Measurements from ENCODE around the gene CDS2. TPM values are rescaled to one million over a fixed set of nuclear protein-coding genes. Genes with fewer than 3 reads are reported as not detected.

Gene CDS2
- total and polyA plus RNA-seq, 2 experiments from 2014 or later, result 18.7 to 31.9 TPM

DNA sequence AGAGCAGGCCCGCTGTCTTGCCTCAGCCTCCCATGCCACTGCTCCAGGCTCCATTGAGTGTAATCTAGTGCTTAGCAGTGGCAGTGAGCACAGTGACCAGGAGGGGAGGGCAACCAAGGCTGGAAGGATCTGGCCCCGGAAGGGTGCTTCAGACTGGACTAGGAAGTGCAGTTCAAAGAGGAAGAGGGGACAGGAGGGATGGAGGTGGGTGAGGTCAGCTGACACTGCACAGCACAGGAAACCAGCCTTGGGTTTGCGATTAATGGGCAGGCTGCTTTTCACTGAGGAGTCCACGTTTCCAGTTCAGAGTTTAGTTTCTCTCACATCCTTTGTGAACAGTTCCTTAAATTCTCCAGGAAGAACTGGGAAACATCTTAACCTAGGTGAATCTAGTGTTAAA lies 46.9 kb downstream of the CDS2 start:
- Histone ChIP-seq H3K27me3 (no peaks in the 10 kb centered on the region), H3K36me3 (no peaks in the 10 kb centered on the region), H3K9me3 (ENCODE audit: low read depth) (no peaks in the 10 kb centered on the region), H3K27ac (no peak overlapping the region), H3K4me1 (ENCODE audit: low read depth) (peaks cover 33% of the 10 kb centered on the region), H3K4me3 (no peak overlapping the region)
- DNase-seq (ENCODE audit: low read depth in 1 of 2, low spot score in 1 of 2), result no peak
- TF ChIP-seq, protein P1, sequence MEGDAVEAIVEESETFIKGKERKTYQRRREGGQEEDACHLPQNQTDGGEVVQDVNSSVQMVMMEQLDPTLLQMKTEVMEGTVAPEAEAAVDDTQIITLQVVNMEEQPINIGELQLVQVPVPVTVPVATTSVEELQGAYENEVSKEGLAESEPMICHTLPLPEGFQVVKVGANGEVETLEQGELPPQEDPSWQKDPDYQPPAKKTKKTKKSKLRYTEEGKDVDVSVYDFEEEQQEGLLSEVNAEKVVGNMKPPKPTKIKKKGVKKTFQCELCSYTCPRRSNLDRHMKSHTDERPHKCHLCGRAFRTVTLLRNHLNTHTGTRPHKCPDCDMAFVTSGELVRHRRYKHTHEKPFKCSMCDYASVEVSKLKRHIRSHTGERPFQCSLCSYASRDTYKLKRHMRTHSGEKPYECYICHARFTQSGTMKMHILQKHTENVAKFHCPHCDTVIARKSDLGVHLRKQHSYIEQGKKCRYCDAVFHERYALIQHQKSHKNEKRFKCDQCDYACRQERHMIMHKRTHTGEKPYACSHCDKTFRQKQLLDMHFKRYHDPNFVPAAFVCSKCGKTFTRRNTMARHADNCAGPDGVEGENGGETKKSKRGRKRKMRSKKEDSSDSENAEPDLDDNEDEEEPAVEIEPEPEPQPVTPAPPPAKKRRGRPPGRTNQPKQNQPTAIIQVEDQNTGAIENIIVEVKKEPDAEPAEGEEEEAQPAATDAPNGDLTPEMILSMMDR (IDR thresholded peaks at IDR 0.05; ENCODE audit: low read depth, low read length), result no peak

DNA sequence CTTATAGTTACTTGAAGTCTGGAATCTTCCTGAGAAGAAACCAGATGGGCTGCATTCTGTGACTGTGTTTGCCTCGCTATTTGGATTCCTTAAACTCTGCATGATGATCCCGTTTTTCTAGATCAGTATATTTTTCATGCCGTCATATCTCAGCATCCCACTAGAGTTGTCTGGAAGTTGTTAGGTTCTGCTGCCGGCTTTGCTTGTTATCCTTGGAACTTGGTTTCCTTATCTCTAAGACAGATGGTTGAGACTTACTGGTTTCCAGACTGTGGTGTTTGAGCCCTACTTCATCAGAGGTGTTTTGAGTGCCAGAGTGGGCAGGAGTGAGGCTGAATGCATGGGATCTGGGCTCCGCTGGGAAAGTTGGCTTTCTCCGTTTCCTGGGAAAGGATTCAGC lies 50.3 kb downstream of the CDS2 start:
- no peak for DNase-seq (ENCODE audit: low read depth in 1 of 2, low spot score in 1 of 2)
- no peaks in the 10 kb centered on the region for H3K27me3 ChIP-seq
- H3K9me3 ChIP-seq (ENCODE audit: low read depth), result no peaks in the 10 kb centered on the region
- H3K36me3 ChIP-seq, result no peaks in the 10 kb centered on the region
- H3K4me1 ChIP-seq (ENCODE audit: low read depth), result peaks cover 9% of the 10 kb centered on the region
- no peak overlapping the region for H3K4me3 ChIP-seq
- H3K27ac ChIP-seq, result no peak overlapping the region
- TF ChIP-seq, protein P1 (IDR thresholded peaks at IDR 0.05; ENCODE audit: low read depth, low read length), result no peak

DNA sequence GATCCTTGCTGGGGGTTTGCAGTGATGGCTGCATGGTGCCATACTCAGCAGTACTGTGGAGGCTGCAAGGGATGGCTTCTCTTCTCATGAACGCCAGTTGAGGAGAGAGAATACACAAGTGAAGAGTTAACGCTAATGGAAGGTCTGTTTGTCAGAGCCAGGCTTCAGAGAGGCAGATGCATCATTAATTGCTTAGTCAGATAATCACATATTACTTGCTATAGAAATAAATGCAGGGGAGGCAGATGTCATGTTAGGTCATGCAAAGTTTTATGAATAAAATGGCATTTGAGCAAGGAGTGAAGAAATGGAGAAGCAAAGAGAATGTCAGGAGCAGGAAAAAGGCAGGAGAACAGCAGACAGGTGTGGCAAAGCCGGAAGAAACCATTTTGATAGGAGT lies 51.2 kb downstream of the CDS2 start:
- Histone ChIP-seq H3K4me1 (ENCODE audit: low read depth) (no peaks in the 10 kb centered on the region), H3K4me3 (no peak overlapping the region), H3K36me3 (peaks cover 5% of the 10 kb centered on the region), H3K9me3 (ENCODE audit: low read depth) (no peaks in the 10 kb centered on the region), H3K27ac (no peak overlapping the region), H3K27me3 (no peaks in the 10 kb centered on the region)
- DNase-seq (ENCODE audit: low read depth in 1 of 2, low spot score in 1 of 2), result no peak
- TF ChIP-seq, protein P1 (IDR thresholded peaks at IDR 0.05; ENCODE audit: low read depth, low read length), result no peak

DNA sequence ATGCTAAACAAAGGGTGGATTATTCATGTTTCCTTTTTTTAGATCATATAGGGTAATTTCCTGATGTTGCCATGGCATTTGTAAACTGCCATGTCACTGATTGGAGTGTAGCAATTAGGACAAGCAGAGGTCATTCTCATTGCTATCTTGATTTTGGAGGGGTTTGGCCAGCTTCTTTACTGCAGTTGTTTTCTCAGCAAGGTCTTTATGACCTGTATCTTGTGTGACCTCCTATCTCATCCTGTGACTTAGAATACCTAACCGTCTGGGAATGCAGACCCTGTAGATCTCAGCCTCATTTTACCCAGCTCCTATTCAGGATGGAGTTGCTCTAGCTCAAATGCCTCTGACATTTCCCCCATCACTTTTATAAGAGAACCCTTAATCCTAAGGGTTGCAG lies 53.6 kb downstream of the CDS2 start:
- Histone ChIP-seq H3K36me3 (peaks cover 15% of the 10 kb centered on the region), H3K4me1 (ENCODE audit: low read depth) (no peaks in the 10 kb centered on the region), H3K27me3 (no peaks in the 10 kb centered on the region), H3K9me3 (ENCODE audit: low read depth) (no peaks in the 10 kb centered on the region), H3K27ac (no peak overlapping the region), H3K4me3 (no peak overlapping the region)
- DNase-seq (ENCODE audit: low read depth in 1 of 2, low spot score in 1 of 2), result no peak
- TF ChIP-seq, protein P1 (IDR thresholded peaks at IDR 0.05; ENCODE audit: low read depth, low read length), result no peak

DNA sequence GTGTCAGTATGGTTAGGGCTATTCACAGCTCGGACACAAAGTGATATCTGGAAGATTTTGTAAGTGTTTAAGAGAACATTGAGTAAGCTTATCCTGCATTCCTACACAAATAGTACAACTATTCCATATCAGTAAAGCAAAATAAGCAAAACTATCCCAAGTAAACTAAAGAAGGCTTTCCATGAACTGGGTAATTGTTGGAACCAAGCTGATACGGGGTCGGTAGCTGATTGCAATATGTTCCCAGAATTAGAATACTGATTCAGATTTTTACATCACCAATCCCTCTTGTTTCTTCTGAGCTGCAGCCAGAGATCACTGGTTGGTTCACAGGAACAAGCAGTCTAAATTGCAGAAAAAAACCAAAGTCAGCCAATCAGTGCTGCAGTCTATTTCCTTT lies 54.1 kb downstream of the CDS2 start:
- Histone ChIP-seq H3K9me3 (ENCODE audit: low read depth) (no peaks in the 10 kb centered on the region), H3K27me3 (no peaks in the 10 kb centered on the region), H3K27ac (no peak overlapping the region), H3K36me3 (peaks cover 15% of the 10 kb centered on the region), H3K4me3 (no peak overlapping the region), H3K4me1 (ENCODE audit: low read depth) (no peaks in the 10 kb centered on the region)
- no peak for DNase-seq (ENCODE audit: low read depth in 1 of 2, low spot score in 1 of 2)
- TF ChIP-seq, protein P1 (IDR thresholded peaks at IDR 0.05; ENCODE audit: low read depth, low read length), result no peak

DNA sequence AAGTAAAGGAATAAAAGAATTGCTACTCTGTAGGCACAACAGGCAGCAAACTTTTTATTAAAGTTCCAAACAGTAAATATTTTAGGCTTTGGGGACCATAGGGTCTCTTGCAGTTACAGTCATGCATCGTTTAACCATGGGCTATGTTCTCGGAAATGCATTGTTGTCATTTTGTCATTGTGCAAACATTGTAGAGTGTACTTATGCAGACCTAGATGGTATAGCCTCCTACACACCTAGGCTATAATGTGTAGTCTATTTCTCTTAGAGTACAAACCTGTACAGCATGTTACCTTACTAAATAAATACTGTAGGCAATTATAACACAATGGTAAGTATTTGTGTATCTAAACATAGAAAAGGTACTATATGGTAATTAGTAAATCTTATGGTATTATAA lies 54.7 kb downstream of the CDS2 start:
- no peaks in the 10 kb centered on the region for H3K4me1 ChIP-seq (ENCODE audit: low read depth)
- TF ChIP-seq, protein P1 (IDR thresholded peaks at IDR 0.05; ENCODE audit: low read depth, low read length), result no peak
- no peak overlapping the region for H3K27ac ChIP-seq
- peaks cover 15% of the 10 kb centered on the region for H3K36me3 ChIP-seq
- no peak overlapping the region for H3K4me3 ChIP-seq
- no peak for DNase-seq (ENCODE audit: low read depth in 1 of 2, low spot score in 1 of 2)
- H3K27me3 ChIP-seq, result no peaks in the 10 kb centered on the region
- H3K9me3 ChIP-seq (ENCODE audit: low read depth), result no peaks in the 10 kb centered on the region
